H1 (cell line): ENCODE data around the gene CEBPE. TPM values are rescaled to one million over a fixed set of nuclear protein-coding genes. Genes with fewer than 3 reads are reported as not detected.

ENCODE experiments used
- CTBP2 ChIP-seq: IDR thresholded peaks from 2 replicates; pipeline ENCODE4 v1.7.0; 2011; ENCODE audit warnings: borderline replicate concordance, mild to moderate bottlenecking, moderate library complexity, mixed read lengths, low read length; ENCODE audit not compliant: insufficient read depth, insufficient read length
- GTF2F1 ChIP-seq: IDR thresholded peaks from 2 replicates; pipeline ENCODE4 v1.6.1; 2012; ENCODE audit warnings: low read depth, low read length, improper control_type of control experiment, borderline replicate concordance
- SIRT6 ChIP-seq: IDR thresholded peaks from one replicate; pipeline ENCODE4 v1.7.1; 2012; ENCODE audit warnings: low read length, inconsistent platforms
- SIX5 ChIP-seq: IDR thresholded peaks from 2 replicates; pipeline ENCODE4 v1.6.1; 2011; ENCODE audit warnings: mild to moderate bottlenecking, low read depth, low read length
- YY1 ChIP-seq: IDR thresholded peaks from 2 replicates; pipeline ENCODE4 v1.6.1; 2011; ENCODE audit warnings: low read depth, mild to moderate bottlenecking, low read length
- polyA plus RNA-seq, 7 experiments: library from polyadenylated mRNA; depleted of rRNA in 3 of 7; stranded (reverse) in 5 of 7; unstranded in 2 of 7; fragments of >200 nt in 5 of 7; fragments of 200-250 nt in 2 of 7; gene quantifications; 1 replicate in 5 of 7; 2 replicates in 1 of 7; 4 replicates in 1 of 7; pipeline versions ENCODE4 v1.2.1 to v1.2.3, GENCODE V29; 2011 to 2013; ENCODE audit warnings: missing spikeins in 2 of 7, mixed read lengths in 2 of 7
- total RNA-seq: library from RNA; stranded (reverse); fragmentation: NEBNext Ultra II Directional; extraction: Animal tissue kit (Norgen Biotek cat#: 25700); gene quantifications from 2 replicates; pipeline ENCODE4 v1.2.1, GENCODE V29; 2021
- TF ChIP-seq, protein P1 (sequence below): IDR thresholded peaks from 2 replicates; pipeline ENCODE4 v1.6.1; 2012; ENCODE audit warnings: inconsistent platforms

The CEBPE gene
- total and polyA plus RNA-seq, 2 of the 8 experiments (the other 6 are each of a cell fraction or from before 2014, with no cell fraction given): 0.05 TPM; not detected in 1

DNA sequence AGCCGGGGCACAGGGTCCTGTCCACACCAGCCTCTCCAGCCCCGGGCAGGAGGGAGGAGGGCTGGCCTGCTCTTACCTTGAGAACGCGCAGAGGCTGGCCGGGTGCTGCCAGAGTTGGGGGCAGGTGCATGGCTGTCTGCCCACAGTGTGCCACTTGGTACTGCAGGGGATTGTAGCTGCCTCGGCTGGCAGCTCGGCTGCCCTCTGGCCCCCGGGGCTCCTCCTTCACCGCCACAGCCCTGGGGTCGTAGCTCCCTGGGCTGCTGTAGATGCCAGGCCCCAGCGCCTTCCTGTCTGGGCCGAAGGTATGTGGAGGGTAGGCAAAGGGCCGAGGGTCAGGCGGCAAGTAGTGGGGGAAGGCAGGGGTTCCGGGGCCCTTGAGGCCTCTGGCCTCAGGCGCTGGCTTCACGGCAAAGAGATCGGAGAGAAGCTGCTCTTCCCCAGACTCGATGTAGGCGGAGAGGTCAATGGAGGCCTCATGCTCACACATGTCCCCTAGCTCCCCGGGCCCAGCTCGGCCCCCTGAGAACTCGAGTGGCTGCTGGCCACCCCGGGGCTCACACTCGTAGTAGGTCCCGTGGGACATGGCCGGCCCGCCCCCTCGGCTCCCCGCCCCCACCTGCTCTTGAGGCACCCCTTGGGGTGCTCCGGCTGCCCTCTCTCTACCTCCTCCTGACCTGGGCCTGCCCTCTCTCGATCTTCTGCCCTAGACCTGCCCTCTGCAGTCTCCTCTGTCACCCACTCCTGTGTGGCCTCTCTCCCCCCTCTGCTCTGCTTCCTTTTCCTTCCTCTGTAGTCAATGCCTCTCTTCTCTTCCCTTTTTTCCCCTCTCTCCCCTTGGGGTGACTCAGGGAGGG, at the start of gene CEBPE (continued):
- TF ChIP-seq SIRT6 (no peak), SIX5 (no peak), CTBP2 (no peak), YY1 (no peak), GTF2F1 (no peak)
- TF ChIP-seq, protein P1, sequence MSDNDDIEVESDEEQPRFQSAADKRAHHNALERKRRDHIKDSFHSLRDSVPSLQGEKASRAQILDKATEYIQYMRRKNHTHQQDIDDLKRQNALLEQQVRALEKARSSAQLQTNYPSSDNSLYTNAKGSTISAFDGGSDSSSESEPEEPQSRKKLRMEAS: no peak
- TF ChIP-seq, all 59 proteins: peak for 0
